ENCODE measurements around the gene MATCAP1.

The MATCAP1 gene

GRCh38 chr16:67158637-67159600, 24.8 kb downstream of the MATCAP1 start:
- DNase-seq, result peak in 1 of 51 donors; percentile 24

GRCh38 chr16:67157892-67158635, 25.7 kb downstream of the MATCAP1 start:
- no peak for DNase-seq

DNA sequence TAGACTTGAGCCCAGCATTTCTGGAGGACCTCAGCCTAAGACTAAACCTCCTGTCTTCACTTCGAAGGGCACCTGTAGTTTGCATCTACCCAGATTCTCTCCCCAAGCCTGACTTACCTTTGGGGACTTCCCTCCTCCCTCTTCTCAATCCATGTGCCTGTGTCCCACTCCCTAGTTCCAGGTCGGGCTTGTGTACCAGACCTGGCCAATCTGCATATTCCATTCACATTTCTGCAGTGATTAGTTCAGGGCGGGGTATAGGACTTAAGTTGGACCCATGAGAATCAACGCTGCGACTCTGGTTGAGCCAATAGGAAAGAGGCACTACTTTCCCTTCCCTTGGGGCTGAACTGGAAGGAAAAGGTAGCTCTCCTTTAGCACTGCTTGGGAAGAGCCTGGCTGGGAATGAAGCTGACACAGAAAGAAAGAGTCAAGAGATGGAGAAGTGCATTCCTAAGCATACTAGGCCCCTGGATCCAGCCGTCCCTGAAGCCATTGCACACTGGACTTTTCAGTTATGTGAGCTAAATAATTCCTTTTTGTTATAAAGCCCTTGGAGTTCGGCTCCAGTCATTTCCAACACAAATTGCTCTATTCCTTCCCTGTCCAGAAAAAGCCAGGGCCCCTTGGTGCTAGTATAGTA, 26.5 kb downstream of the MATCAP1 start:
- DNase-seq, result no peak

DNA sequence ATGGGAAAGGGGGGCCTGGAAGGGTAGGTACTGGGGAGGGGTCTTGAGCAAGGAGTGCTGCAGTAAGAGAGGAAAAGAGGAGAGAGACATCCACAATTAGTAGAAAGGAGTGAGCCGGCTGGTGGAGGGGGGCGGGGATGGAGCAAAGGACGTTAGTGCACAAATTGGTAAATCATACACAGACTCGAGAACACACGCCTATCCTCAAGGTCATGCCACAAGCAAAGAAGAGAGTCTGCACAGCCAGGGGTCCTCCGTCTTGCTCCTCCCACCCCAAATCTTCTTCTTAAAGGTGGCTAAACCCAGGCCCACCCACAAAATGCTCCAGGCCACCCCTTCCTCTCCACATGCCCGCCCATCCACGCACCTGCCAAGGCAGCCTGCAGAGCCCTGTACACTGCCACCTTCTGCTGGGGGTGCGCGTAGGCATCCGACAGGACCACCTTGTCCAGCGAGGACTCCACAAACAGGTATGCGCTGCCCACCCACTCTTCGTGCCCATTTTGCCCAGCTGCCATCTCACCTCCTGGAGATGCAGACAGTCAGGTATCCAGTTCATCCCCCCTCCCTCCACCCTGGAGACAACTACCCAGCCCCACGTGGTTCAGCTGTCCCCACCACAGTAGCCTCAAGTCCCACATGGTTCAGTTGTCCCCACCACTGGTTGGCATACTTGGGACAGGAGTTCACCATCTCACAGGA, 27.5 kb downstream of the MATCAP1 start:
- DNase-seq, result no peak

GRCh38 chr16:67155295-67156142, 28.2 kb downstream of the MATCAP1 start:
- peak in 46 of 51 donors; percentile 23 to 89 (median 62) for DNase-seq

DNA sequence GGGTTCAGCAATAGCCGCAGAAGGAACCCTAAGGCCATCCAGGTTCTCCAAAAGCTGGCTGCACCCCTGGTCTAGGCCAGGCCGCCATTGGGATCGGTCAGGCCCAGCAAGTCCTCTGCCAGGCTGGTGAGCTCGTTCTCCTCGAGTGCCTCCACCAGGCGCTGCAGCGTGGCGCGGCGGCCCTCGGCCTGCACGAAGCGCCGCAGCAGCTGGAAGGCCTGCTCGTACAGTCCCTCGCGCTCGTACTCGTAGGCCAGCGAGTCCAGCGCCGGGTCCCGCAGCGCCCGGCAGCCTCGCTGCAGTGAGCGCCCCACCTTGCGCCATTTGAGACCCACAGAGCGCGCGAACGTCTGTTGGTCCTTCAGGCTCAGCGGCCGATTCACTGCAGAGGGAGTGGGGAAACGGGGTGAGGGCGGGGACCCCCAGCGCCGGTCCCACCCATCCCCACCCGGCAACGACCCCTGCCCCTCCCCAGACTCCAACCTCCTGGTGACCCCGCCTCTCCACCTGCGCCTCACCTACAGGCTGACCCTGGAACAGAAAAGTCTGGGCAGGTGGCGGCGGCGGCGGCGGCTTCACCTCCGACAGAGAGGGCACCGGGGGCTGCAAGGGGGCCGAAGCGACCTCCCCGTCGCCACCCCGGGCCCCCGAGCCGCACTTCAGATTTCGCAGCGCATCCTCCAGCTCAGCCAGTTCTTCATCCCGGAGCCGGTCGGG, 29.0 kb downstream of the MATCAP1 start:
- DNase-seq, result no peak

- DNase-seq, result no peak
Measured at GRCh38 chr16:67151431-67152097, 32.2 kb downstream of the MATCAP1 start.

GRCh38 chr16:67150833-67151396, 32.8 kb downstream of the MATCAP1 start, which contains the start of gene B3GNT9:
TSS of gene B3GNT9 (minus strand) at chr16:67150998. CDS start at chr16:67150485, 513 bp downstream.
- peak in 42 of 51 donors; percentile 29 to 82 (median 62) for DNase-seq

DNA sequence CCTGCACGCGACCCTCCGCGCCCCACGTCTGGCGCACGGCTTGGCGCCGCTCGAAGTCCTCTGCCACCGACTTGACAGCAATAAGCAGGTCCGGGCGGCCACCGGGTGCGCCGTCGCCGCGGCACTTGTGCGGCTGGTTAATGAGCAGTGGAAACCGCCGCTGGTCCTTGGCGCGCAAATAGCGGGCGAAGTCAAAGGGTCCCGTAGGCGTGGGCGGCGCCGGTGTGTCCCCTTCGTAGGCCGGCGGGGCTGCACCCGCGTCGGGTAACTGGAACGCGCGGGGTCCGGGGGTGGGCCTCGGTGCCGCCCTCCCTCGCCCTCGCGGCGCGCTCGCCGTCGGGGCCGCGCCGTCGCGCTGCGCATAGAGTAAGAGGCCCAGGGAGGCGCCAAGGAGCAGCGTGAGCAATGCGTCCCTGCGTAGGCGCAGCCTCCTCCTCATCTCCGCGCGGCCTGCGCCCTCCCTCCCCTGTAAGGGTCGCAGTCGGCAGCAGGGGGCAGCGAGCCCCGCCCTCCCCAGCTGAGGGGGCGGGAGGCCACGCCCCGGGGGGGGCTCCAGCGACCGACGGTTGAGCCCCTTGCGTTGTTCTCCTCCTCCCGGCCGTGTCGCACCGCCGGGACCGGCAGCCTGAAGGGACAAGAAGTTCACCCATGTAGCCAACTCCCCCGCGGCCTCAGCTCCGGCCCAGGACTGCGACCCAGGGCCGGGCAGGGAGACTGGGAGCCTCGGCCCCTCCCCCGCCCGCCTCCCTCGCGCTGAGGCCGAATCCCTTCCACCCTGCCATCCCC, 33.5 kb downstream of the MATCAP1 start:
- DNase-seq, result peak in 4 of 51 donors; percentile 10 to 39 (median 20)

GRCh38 chr16:67149276-67150046, 34.3 kb downstream of the MATCAP1 start:
- no peak for DNase-seq

- DNase-seq, result no peak
Measured at GRCh38 chr16:67148656-67149275, 35.0 kb downstream of the MATCAP1 start.

GRCh38 chr16:67148221-67148620, 35.5 kb downstream of the MATCAP1 start:
- DNase-seq, result no peak

DNA sequence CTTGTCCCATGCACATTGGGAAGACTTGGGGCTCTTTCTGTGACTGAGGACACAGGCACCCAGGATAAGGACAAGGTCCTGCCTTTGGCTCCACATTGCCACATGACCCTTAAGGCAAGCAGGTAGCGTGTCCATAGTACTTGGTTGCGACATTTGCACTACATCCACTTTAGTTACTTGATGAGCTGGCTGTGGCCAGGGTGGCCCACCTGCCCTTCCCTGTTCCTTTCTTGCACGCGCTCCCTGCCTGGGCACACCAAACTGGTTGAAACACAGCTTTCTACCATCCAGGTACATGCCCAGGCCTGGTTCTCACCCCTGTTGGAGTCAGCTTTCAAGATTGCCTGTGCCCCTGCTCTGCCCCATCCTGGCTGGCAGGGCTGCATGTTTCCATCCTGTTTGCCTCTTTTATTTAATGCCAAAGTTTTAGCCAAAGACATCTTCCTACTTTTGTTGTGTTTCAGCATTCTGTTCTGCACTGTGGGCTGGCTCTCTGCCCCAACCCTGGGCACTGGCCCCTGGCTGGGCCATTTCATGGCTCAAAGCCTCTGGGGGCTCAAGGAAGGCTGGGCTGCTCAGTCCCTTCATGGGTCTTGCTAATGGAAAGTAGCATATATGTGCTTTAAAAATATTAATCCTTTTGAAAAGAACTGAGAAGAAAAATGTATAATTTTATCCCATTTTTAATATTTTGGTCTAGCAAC, 36.2 kb downstream of the MATCAP1 start:
- no peak for DNase-seq

DNA sequence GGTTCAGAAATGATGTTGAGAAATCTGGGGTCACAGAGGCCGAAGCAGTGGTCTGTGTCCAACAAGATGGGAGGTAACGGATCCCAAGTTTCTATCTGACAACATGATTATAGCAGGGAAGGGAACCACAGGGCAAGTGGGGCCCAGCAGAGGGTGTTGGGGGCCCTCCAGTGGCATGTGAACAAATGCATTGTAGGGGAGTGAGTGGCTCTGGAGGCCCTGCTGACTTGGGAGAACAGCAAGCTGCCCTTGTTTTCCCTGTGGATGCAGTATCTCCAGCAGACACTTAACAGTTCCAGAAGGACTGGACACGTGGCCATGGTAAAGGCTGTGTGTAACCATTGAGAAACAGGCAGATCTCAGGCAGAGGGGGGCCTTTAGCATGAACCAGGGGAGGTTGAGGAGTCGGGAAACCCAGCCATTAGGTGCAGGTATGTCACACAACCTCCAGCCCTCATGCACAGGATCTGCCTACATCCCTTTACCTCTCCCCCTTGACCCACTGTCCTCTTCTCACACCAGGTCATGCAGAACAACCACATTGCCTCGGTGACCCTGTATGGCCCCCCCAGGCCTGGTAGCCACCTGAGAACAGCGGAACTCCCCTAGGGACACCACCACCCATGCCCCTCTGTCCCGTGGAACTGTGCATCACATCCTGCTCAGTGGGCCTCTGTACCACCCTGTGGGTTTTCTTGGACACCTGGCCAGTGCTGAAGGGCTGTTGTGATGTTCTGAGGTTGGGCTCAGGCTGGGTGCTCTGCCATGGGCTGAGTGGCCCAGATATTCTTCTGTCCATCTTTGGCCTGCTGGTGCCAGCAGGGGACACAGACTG, 37.0 kb downstream of the MATCAP1 start:
- DNase-seq, result peak in 3 of 51 donors; percentile 22 to 33 (median 31)

DNA sequence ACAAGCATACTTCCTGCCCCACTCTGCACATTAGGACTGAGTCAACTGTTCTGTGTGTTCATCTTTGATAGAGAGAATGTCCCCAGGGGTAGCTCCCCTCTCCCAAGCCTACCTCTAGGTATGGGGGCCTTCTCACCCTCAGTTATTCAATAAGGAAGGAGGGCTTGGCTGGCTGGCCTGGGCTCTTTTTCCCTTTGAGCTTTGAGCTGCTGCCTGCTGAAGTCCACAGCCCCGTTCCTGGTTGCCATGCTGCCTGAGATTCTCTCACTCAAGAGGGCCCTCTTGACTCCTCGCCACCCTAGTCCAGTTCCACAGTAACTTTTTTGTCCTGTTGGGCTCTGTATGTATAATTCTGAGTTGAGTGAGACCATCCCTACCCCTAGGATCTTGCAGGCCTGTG, 38.0 kb downstream of the MATCAP1 start:
- DNase-seq, result no peak
